ENCODE measurements around the gene HPX. TPM values are rescaled to one million over a fixed set of nuclear protein-coding genes. Genes with fewer than 3 reads are reported as not detected.

HPX gene
- total RNA-seq, 1 experiment from 2014 or later, result 1.0 TPM

DNA sequence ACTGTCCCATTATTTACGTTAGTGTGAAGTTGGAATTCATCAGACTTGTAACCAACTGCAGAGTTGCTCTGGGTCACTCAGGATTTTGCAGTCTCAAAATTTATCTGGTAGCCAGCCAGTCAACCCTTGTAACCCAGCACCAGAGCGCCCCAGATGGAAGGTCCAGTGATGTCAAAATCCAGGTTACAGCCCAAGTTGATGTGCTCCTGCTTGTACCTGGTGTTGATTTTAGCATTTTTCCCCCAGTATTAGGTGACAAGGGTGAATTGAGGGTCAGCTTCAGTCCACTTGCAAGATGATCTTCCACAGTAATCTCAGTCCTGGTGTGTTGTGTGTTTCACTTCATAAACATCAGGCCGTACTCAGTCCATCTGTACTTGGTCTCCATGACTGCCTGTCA, 48.0 kb upstream of the HPX start:
- H3K27ac ChIP-seq (ENCODE audit: low read length), result no peak overlapping the region

DNA sequence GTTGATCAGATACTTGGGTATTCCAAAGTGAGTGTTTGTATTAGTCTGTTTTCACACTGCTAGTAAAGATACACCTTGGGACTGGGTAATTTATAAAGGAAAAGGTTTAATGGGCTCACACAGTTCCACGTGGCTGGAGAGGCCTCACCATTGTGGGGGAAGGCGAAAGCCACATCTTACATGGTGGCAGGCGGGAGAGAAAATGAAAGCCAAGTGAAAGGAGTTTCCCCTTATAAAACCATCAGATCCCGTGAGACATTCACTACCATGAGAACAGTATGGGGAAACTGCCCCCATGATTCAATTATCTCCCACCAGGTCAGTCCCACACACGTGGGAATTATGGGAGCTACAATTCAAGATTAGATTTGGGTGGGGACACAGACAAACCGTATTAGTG, 47.6 kb upstream of the HPX start:
- peaks cover 29% of the 10 kb centered on the region; the same call in 1 of the 2 replicates for H3K36me3 ChIP-seq (ENCODE audit: control insufficient read depth, insufficient read depth, low read length)
- ChIA-PET CTCF (interaction anchor here (1.0 kb wide), 1 partner anchor 109 kb away, joined by 4 read pairs; no protein-coding TSS in a partner anchor), POLR2A (no interaction called here)
- no peak overlapping the region for H3K27ac ChIP-seq (ENCODE audit: low read length)
- intact Hi-C loops (cut with micrococcal nuclease; ENCODE audit: unreplicated experiment) (no loop called here), in situ Hi-C loops (cut with HindIII; ENCODE audit: low pct_unique_long_range_greater_than_20kb, low sequenced_read_pairs) (no loop called here)
- H3K9me3 ChIP-seq (ENCODE audit: control insufficient read depth, insufficient read depth, low read depth, low read length), result no peaks in the 10 kb centered on the region
- H3K27me3 ChIP-seq (ENCODE audit: control insufficient read depth, insufficient read depth, low read length), result no peaks in the 10 kb centered on the region
- no peak overlapping the region for H3K4me3 ChIP-seq (ENCODE audit: low read depth in 2 of 2, low read length in 2 of 2)
- no peak for DNase-seq (ENCODE audit: low read depth, low spot score)
- TF ChIP-seq POLR2AphosphoS5 (IDR thresholded peaks at IDR 0.05; ENCODE audit: low read depth, low read length), result no peak
- TF ChIP-seq, protein P1, sequence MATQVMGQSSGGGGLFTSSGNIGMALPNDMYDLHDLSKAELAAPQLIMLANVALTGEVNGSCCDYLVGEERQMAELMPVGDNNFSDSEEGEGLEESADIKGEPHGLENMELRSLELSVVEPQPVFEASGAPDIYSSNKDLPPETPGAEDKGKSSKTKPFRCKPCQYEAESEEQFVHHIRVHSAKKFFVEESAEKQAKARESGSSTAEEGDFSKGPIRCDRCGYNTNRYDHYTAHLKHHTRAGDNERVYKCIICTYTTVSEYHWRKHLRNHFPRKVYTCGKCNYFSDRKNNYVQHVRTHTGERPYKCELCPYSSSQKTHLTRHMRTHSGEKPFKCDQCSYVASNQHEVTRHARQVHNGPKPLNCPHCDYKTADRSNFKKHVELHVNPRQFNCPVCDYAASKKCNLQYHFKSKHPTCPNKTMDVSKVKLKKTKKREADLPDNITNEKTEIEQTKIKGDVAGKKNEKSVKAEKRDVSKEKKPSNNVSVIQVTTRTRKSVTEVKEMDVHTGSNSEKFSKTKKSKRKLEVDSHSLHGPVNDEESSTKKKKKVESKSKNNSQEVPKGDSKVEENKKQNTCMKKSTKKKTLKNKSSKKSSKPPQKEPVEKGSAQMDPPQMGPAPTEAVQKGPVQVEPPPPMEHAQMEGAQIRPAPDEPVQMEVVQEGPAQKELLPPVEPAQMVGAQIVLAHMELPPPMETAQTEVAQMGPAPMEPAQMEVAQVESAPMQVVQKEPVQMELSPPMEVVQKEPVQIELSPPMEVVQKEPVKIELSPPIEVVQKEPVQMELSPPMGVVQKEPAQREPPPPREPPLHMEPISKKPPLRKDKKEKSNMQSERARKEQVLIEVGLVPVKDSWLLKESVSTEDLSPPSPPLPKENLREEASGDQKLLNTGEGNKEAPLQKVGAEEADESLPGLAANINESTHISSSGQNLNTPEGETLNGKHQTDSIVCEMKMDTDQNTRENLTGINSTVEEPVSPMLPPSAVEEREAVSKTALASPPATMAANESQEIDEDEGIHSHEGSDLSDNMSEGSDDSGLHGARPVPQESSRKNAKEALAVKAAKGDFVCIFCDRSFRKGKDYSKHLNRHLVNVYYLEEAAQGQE (IDR thresholded peaks at IDR 0.05; ENCODE audit: insufficient read depth in 1 of 2, low read depth in 2 of 2, low read length in 1 of 2), result no peak
- 0 out of 2 replicates have a peak, but pooled peaks have one; percentile 12 for ATAC-seq
- BruUV-seq (replicated peaks), result no TSS peak
- no peaks in the 10 kb centered on the region for H3K4me1 ChIP-seq (ENCODE audit: control insufficient read depth, insufficient read depth, low read length)

More for the DNA sequence above, 48.0 kb upstream of the HPX start:
- ATAC-seq, result no peak
- no peaks in the 10 kb centered on the region for H3K4me1 ChIP-seq (ENCODE audit: control insufficient read depth, insufficient read depth, low read length)
- no peaks in the 10 kb centered on the region for H3K27me3 ChIP-seq (ENCODE audit: control insufficient read depth, insufficient read depth, low read length)
- TF ChIP-seq SIN3A (IDR thresholded peaks at IDR 0.05; ENCODE audit: borderline replicate concordance, insufficient read depth, low read depth, low read length) (no peak), POLR2AphosphoS5 (IDR thresholded peaks at IDR 0.05; ENCODE audit: low read depth, low read length) (no peak), TCF7L2 (IDR thresholded peaks at IDR 0.05; ENCODE audit: low read depth, low read length) (no peak)
- TF ChIP-seq, protein P1 (IDR thresholded peaks at IDR 0.05; ENCODE audit: insufficient read depth in 1 of 2, low read depth in 2 of 2, low read length in 1 of 2), result no peak
- TF ChIP-seq, protein P2, sequence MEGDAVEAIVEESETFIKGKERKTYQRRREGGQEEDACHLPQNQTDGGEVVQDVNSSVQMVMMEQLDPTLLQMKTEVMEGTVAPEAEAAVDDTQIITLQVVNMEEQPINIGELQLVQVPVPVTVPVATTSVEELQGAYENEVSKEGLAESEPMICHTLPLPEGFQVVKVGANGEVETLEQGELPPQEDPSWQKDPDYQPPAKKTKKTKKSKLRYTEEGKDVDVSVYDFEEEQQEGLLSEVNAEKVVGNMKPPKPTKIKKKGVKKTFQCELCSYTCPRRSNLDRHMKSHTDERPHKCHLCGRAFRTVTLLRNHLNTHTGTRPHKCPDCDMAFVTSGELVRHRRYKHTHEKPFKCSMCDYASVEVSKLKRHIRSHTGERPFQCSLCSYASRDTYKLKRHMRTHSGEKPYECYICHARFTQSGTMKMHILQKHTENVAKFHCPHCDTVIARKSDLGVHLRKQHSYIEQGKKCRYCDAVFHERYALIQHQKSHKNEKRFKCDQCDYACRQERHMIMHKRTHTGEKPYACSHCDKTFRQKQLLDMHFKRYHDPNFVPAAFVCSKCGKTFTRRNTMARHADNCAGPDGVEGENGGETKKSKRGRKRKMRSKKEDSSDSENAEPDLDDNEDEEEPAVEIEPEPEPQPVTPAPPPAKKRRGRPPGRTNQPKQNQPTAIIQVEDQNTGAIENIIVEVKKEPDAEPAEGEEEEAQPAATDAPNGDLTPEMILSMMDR (IDR thresholded peaks at IDR 0.05), result no peak
- in situ Hi-C loops (cut with HindIII; ENCODE audit: low pct_unique_long_range_greater_than_20kb, low sequenced_read_pairs), result no loop called here
- DNase-seq (ENCODE audit: low read depth, low spot score), result no peak
- POLR2A ChIA-PET, result interaction anchor here (0.5 kb wide), 1 partner anchor 13 kb away, joined by 15 read pairs; no protein-coding TSS in a partner anchor
- no TSS peak for BruUV-seq (replicated peaks)
- intact Hi-C loops (cut with micrococcal nuclease; ENCODE audit: unreplicated experiment), result no loop called here
- no peaks in the 10 kb centered on the region for H3K9me3 ChIP-seq (ENCODE audit: control insufficient read depth, insufficient read depth, low read depth, low read length)
- CTCF ChIA-PET, result no interaction called here
- no peak overlapping the region for H3K4me3 ChIP-seq (ENCODE audit: low read depth in 2 of 2, low read length in 2 of 2)
- peaks cover 25% of the 10 kb centered on the region; the same call in 1 of the 2 replicates for H3K36me3 ChIP-seq (ENCODE audit: control insufficient read depth, insufficient read depth, low read length)

All from Panc1 (cell line).